OCI-LY7 (cell line): ENCODE results near the gene METTL8. TPM values are rescaled to one million over a fixed set of nuclear protein-coding genes. Genes with fewer than 3 reads are reported as not detected.
A peak's percentile ranks its signal among the peaks of the same experiment; 100 is the strongest.

ENCODE experiments used
- BruUV-seq: library from RNA; stranded (reverse); fragments of 400-500 nt; replicated peaks from 2 replicates; lab custom pipeline; 2021; lab: Mats Ljungman, UMichigan
- CTCF ChIA-PET: fragments of 300-600 bp; sonication (Branson Sonifier 250); formaldehyde crosslinking; loops from one replicate; lab custom pipeline; 2022; ENCODE audit warnings: antibody characterized with exemption; ENCODE audit not compliant: unreplicated experiment; lab: Charles Lee
- POLR2A ChIA-PET: fragments of 300-600 bp; sonication (Branson Sonifier 250); formaldehyde crosslinking; loops from one replicate; lab custom pipeline; 2022; ENCODE audit warnings: antibody characterized with exemption; lab: Charles Lee
- DNase-seq: peaks from one replicate; pipeline ENCODE4 v3.0.0-alpha.2; 2015; ENCODE audit warnings: low spot score
- H2AFZ ChIP-seq: fragments of 200-600 bp; sonication (generic), shearing (Covaris generic); 2 replicates; pipeline ENCODE4 v1.6.1; 2014; ENCODE audit warnings: mild to moderate bottlenecking, antibody characterized with exemption, low read length, moderate library complexity
- H3K27ac ChIP-seq: fragments of 200-600 bp; sonication (generic); 2 replicates; pipeline ENCODE4 v1.5.1; 2014; ENCODE audit warnings: mixed run types, low read depth, mild to moderate bottlenecking, moderate library complexity, low read length, inconsistent platforms; ENCODE audit not compliant: poor library complexity, severe bottlenecking
- H3K36me3 ChIP-seq: fragments of 200-600 bp; sonication (generic); 2 replicates; pipeline ENCODE4 v1.6.1; 2014; ENCODE audit warnings: mild to moderate bottlenecking, antibody characterized with exemption, low read length, moderate library complexity, mixed read lengths; ENCODE audit not compliant: insufficient read depth
- H3K4me1 ChIP-seq: fragments of 200-600 bp; sonication (generic); 2 replicates; pipeline ENCODE4 v1.5.1; 2014; ENCODE audit warnings: mild to moderate bottlenecking, low read length; ENCODE audit not compliant: insufficient read depth, poor library complexity, severe bottlenecking
- H3K4me2 ChIP-seq: fragments of 200-600 bp; sonication (generic); 2 replicates; pipeline ENCODE4 v1.6.1; 2014; ENCODE audit warnings: mild to moderate bottlenecking, low read length
- H3K4me3 ChIP-seq: fragments of 200-600 bp; sonication (generic); 2 replicates; pipeline ENCODE4 v1.5.1; 2014; ENCODE audit warnings: mild to moderate bottlenecking, low read depth, low read length; ENCODE audit not compliant: poor library complexity, severe bottlenecking
- H3K79me2 ChIP-seq: fragments of 200-600 bp; sonication (generic); 2 replicates; pipeline ENCODE4 v1.6.1; 2016; ENCODE audit warnings: low read depth, mild to moderate bottlenecking, low read length, moderate library complexity, mixed read lengths; ENCODE audit not compliant: insufficient read depth
- H3K9me2 ChIP-seq: fragments of 200-600 bp; sonication (generic); 2 replicates; pipeline ENCODE4 v1.6.1; 2016; ENCODE audit warnings: mild to moderate bottlenecking, low read length, mixed read lengths; ENCODE audit not compliant: insufficient read depth
- H3K9me3 ChIP-seq: fragments of 200-600 bp; sonication (generic); 2 replicates; pipeline ENCODE4 v1.6.1; 2014; ENCODE audit warnings: mild to moderate bottlenecking, mixed run types, low read length, mixed read lengths
- H4K20me1 ChIP-seq: fragments of 200-600 bp; sonication (generic); 2 replicates; pipeline ENCODE4 v1.6.1; 2014; ENCODE audit warnings: mild to moderate bottlenecking, antibody characterized with exemption, low read length, moderate library complexity, mixed read lengths; ENCODE audit not compliant: insufficient read depth
- CTCF ChIP-seq: fragments of 200-600 bp; sonication (generic); conservative IDR thresholded peaks from 2 replicates; pipeline ENCODE4 v1.5.1; 2014; ENCODE audit warnings: mild to moderate bottlenecking, antibody characterized with exemption, low read length, moderate library complexity, mixed read lengths
- EZH2phosphoT487 ChIP-seq: fragments of 200-600 bp; sonication (generic); IDR thresholded peaks from 2 replicates; pipeline ENCODE4 v1.6.1; 2018; ENCODE audit warnings: low read depth, borderline replicate concordance, mild to moderate bottlenecking, mixed run types, antibody characterized with exemption, low read length, moderate library complexity, mixed read lengths
- intact Hi-C: fragments of 100-400 bp; cut with micrococcal nuclease; formaldehyde crosslinking; loops from one replicate; pipeline ENCODE4 v1.10.0; 2022; ENCODE audit not compliant: unreplicated experiment
- total RNA-seq, 2 experiments: library from RNA; depleted of rRNA in 1 of 2; stranded (reverse); fragments of >200 nt in 1 of 2; shearing (Covaris generic) in 1 of 2; gene quantifications; 2 replicates each; pipeline ENCODE4 v1.2.3, GENCODE V29; 2014 to 2022

Gene METTL8
- total RNA-seq, 2 experiments from 2014 or later, result 11.8 to 33.0 TPM

DNA sequence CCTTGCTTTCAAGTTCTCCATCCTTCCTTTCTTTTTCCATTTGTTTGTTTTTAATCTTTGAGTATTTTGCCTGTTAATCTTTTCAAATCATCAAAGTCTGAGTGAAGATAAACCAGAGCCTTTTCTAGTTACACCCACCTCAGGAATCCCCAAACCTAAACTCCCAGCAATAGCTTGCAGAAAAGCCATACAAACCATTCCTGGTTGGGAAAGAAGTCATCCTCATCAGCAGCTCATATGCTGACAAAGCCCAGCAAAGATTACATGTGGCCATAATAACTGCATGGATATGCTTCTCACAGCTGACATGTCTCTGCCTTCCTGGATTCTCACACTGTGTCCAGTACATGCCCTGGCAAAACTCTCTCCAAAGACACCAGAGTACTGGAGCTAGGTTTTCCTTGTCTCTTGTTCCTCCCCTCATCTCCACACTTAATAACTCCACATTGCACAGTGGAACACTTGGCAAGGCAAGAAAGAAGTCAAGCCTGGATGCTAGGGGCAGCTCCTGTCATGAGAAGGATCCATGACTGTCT is 146.7 kb downstream of the METTL8 start:
- TF ChIP-seq CTCF (no peak), EZH2phosphoT487 (no peak)
- no peaks in the 10 kb centered on the region for H3K36me3 ChIP-seq
- intact Hi-C loops, result no loop called here
- POLR2A ChIA-PET, result interaction anchor here (0.6 to 1.0 kb wide), 4 partner anchors 9 to 1988 kb away, joined by 3 to 5 read pairs (median 4); no protein-coding TSS in a partner anchor
- H4K20me1 ChIP-seq, result no peaks in the 10 kb centered on the region
- no peaks in the 10 kb centered on the region for H3K79me2 ChIP-seq
- no peak overlapping the region for H3K4me3 ChIP-seq
- no TSS peak for BruUV-seq
- H3K9me2 ChIP-seq, result no peaks in the 10 kb centered on the region
- peaks cover 10% of the 10 kb centered on the region for H3K4me1 ChIP-seq
- CTCF ChIA-PET, result no interaction called here
- 0 out of 2 replicates have a peak overlapping the region, but pooled peaks have one; percentile 18 for H3K4me2 ChIP-seq
- H3K9me3 ChIP-seq, result no peaks in the 10 kb centered on the region
- DNase-seq, result no peak
- no peak overlapping the region for H3K27ac ChIP-seq
- H2AFZ ChIP-seq, result peak overlapping the region; percentile 53

DNA sequence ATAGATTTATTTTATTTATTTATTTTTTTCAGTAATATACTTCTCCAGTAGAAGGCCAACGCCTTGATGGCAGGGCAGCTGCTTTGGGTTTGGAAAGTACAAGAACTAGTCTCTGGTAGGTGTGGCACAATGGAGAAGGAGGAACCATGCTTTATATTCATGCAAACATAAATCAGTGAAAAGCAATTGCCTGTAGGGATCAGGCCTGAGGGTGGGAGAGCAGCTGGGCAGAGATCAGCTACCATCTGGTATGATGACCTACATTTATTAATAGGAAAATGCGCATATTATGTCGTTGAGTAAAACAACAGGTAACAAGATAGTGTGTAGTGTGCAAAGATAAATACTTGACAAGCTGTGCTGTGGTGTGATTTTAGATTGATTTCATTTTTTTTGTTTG is 152.7 kb downstream of the METTL8 start:
- ChIA-PET CTCF (interaction anchor here (0.6 kb wide), 1 partner anchor 127 kb away, joined by 3 read pairs; no protein-coding TSS in a partner anchor), POLR2A (interaction anchor here (1.1 to 1.4 kb wide), 3 partner anchors 10 to 19 kb away, joined by 3 to 4 read pairs (median 3); no protein-coding TSS in a partner anchor)
- Histone ChIP-seq H3K79me2 (no peaks in the 10 kb centered on the region), H3K36me3 (no peaks in the 10 kb centered on the region; the same call in 1 of the 2 replicates), H3K27ac (no peak overlapping the region), H3K4me2 (no peak overlapping the region), H2AFZ (no peak overlapping the region), H3K4me1 (no peaks in the 10 kb centered on the region), H3K9me3 (peaks cover 14% of the 10 kb centered on the region; the same call in 1 of the 2 replicates), H3K4me3 (no peak overlapping the region), H3K9me2 (no peaks in the 10 kb centered on the region), H4K20me1 (no peaks in the 10 kb centered on the region)
- no peak for TF ChIP-seq CTCF
- no peak for TF ChIP-seq EZH2phosphoT487
- no peak for DNase-seq
- no TSS peak for BruUV-seq
- intact Hi-C loops, result no loop called here
